ENCODE data around the gene RAP1GAP.

GRCh38 chr1:21568006-21568746 lies 101.0 kb downstream of the RAP1GAP start:
- TF ChIP-seq POLR2A (IDR thresholded peaks at IDR 0.05) = no peak
- TF ChIP-seq CTCF (IDR thresholded peaks at IDR 0.05 in 4 of 5, conservative IDR thresholded peaks at IDR 0.05 in 1 of 5) = no peak

Measured in gastrocnemius medialis (tissue), 4 donors.